IMR-90 (cell line): ENCODE measurements around the gene KIF20B. TPM values are rescaled to one million over a fixed set of nuclear protein-coding genes. Genes with fewer than 3 reads are reported as not detected.

Source experiments
- ATAC-seq: fragments of 200-7000 bp; cut with Tn5 transposase; 2 replicates; pipeline ENCODE4 v1.9.1; 2020; ENCODE audit warnings: low read depth, mild to moderate bottlenecking, moderate library complexity
- BruUV-seq: library from RNA; stranded (reverse); fragments of 400-500 nt; replicated peaks from 2 replicates; lab custom pipeline; 2021; lab: Mats Ljungman, UMichigan
- CTCF ChIA-PET: fragments of 300-600 bp; formaldehyde crosslinking; extraction: SDS; loops from one replicate; lab custom pipeline; 2021; ENCODE audit warnings: antibody characterized with exemption; lab: Yijun Ruan, JAX
- POLR2A ChIA-PET: fragments of 300-600 bp; sonication (Branson Sonifier 250); formaldehyde crosslinking; loops from one replicate; lab custom pipeline; 2022; ENCODE audit warnings: antibody characterized with exemption; ENCODE audit not compliant: unreplicated experiment; lab: Charles Lee
- DNase-seq: peaks from one replicate; pipeline ENCODE4 v3.0.0; 2013
- H2AFZ ChIP-seq: replicated peaks from 2 replicates; pipeline ENCODE3; 2013; ENCODE audit warnings: low read length, mild to moderate bottlenecking; ENCODE audit not compliant: poor library complexity
- H2AK5ac ChIP-seq: 2 replicates; pipeline ENCODE4 v1.6.1; 2013; ENCODE audit warnings: low read depth, low read length, inconsistent platforms
- H2AK9ac ChIP-seq: replicated peaks from 2 replicates; pipeline ENCODE3; 2013; ENCODE audit warnings: mild to moderate bottlenecking, low read depth, low read length, moderate library complexity; ENCODE audit not compliant: poor library complexity
- H2BK120ac ChIP-seq: 2 replicates; pipeline ENCODE4 v1.6.1; 2013; ENCODE audit warnings: low read depth, low read length, inconsistent platforms
- H2BK15ac ChIP-seq: 3 replicates; pipeline ENCODE4 v1.6.1; 2013; ENCODE audit warnings: low read depth, low read length, inconsistent platforms
- H2BK20ac ChIP-seq: 2 replicates; pipeline ENCODE4 v1.6.1; 2013; ENCODE audit warnings: low read depth, mild to moderate bottlenecking, inconsistent platforms, low read length, moderate library complexity
- H2BK5ac ChIP-seq: 2 replicates; pipeline ENCODE4 v1.6.1; 2013; ENCODE audit warnings: mild to moderate bottlenecking, low read depth, low read length, inconsistent platforms; ENCODE audit not compliant: poor library complexity, severe bottlenecking
- H3K14ac ChIP-seq: replicated peaks from 2 replicates; pipeline ENCODE4 v1.6.1; 2013; ENCODE audit warnings: low read depth, low read length, inconsistent platforms
- H3K18ac ChIP-seq: 2 replicates; pipeline ENCODE4 v1.6.1; 2013; ENCODE audit warnings: low read depth, low read length, control low read depth
- H3K23ac ChIP-seq: 2 replicates; pipeline ENCODE4 v1.6.1; 2013; ENCODE audit warnings: low read depth, low read length, inconsistent platforms
- H3K27ac ChIP-seq: 2 replicates; pipeline ENCODE4 v1.5.1; 2013; ENCODE audit warnings: mild to moderate bottlenecking, control low read depth, low read length; ENCODE audit not compliant: insufficient read depth
- H3K27me3 ChIP-seq: 2 replicates; pipeline ENCODE4 v1.6.1; 2013; ENCODE audit warnings: low read length; ENCODE audit not compliant: control insufficient read depth, insufficient read depth
- H3K36me3 ChIP-seq: 2 replicates; pipeline ENCODE4 v1.6.1; 2013; ENCODE audit warnings: low read length, mixed read lengths; ENCODE audit not compliant: control insufficient read depth, insufficient read depth
- H3K4ac ChIP-seq: 2 replicates; pipeline ENCODE4 v1.6.1; 2013; ENCODE audit warnings: low read depth, low read length, inconsistent platforms
- H3K4me1 ChIP-seq: 2 replicates; pipeline ENCODE4 v1.6.1; 2013; ENCODE audit warnings: low read length, mixed read lengths; ENCODE audit not compliant: control insufficient read depth, insufficient read depth
- H3K4me2 ChIP-seq: 2 replicates; pipeline ENCODE4 v1.6.1; 2013; ENCODE audit warnings: low read depth, mild to moderate bottlenecking, control low read depth, low read length, moderate library complexity
- H3K4me3 ChIP-seq: 2 replicates; pipeline ENCODE4 v1.5.1; 2013; ENCODE audit warnings: low read depth, mild to moderate bottlenecking, control low read depth, low read length, moderate library complexity; ENCODE audit not compliant: insufficient read depth
- H3K56ac ChIP-seq: 2 replicates; pipeline ENCODE4 v1.6.1; 2013; ENCODE audit warnings: low read length, inconsistent platforms; ENCODE audit not compliant: insufficient read depth; ENCODE audit errors: extremely low read depth
- H3K79me1 ChIP-seq, 2 experiments: 2 replicates each; pipeline ENCODE4 v1.6.1; 2013; ENCODE audit warnings: low read length in 2 of 2, inconsistent platforms in 1 of 2, low read depth in 1 of 2
- H3K9ac ChIP-seq: 2 replicates; pipeline ENCODE4 v1.6.1; 2013; ENCODE audit warnings: low read depth, low read length, control low read depth
- H3K9me1 ChIP-seq: 2 replicates; pipeline ENCODE4 v1.6.1; 2013; ENCODE audit warnings: low read length, inconsistent platforms; ENCODE audit not compliant: insufficient read depth
- H3K9me3 ChIP-seq: 2 replicates; pipeline ENCODE4 v1.6.1; 2013; ENCODE audit warnings: low read length; ENCODE audit not compliant: control insufficient read depth, insufficient read depth
- H4K20me1 ChIP-seq: 2 replicates; pipeline ENCODE4 v1.6.1; 2013; ENCODE audit warnings: low read length, inconsistent platforms; ENCODE audit not compliant: insufficient read depth
- H4K5ac ChIP-seq: 2 replicates; pipeline ENCODE4 v1.6.1; 2013; ENCODE audit warnings: mild to moderate bottlenecking, low read depth, low read length, control low read depth
- H4K8ac ChIP-seq, 2 experiments: 2 replicates each; pipeline ENCODE4 v1.6.1; 2013; ENCODE audit warnings: low read depth in 2 of 2, low read length in 2 of 2, control low read depth in 1 of 2, inconsistent platforms in 1 of 2
- H4K91ac ChIP-seq: 2 replicates; pipeline ENCODE4 v1.6.1; 2013; ENCODE audit warnings: low read depth, low read length, inconsistent platforms; ENCODE audit not compliant: insufficient read depth
- CHD1 ChIP-seq: IDR thresholded peaks from 2 replicates; pipeline ENCODE4 v1.6.1; 2012; ENCODE audit warnings: low read depth, low read length, improper control_type of control experiment
- MAFK ChIP-seq: IDR thresholded peaks from 2 replicates; pipeline ENCODE4 v1.6.1; 2012; ENCODE audit warnings: low read depth, low read length, improper control_type of control experiment
- USF2 ChIP-seq: fragments of 150-350 bp; IDR thresholded peaks from 2 replicates; pipeline ENCODE4 v1.6.1; 2017; ENCODE audit warnings: mild to moderate bottlenecking, antibody characterized with exemption, low read length, low read depth
- WGBS, 2 experiments: methylation state at CpG; one replicate each; pipeline versions ENCODE4 v1.1.5 to v1.1.7; 2013; ENCODE audit warnings: missing lambda C conversion rate in 2 of 2; ENCODE audit not compliant: insufficient read length in 1 of 2; ENCODE audit errors: extremely low coverage in 2 of 2; 5-methylcytosine and 5-hydroxymethylcytosine counted together
- dilution Hi-C: fragments of 300-500 bp; cut with HindIII; formaldehyde crosslinking; loops from one replicate; pipeline ENCODE4 v1.14.3; 2018; ENCODE audit warnings: low sequenced_read_pairs; ENCODE audit not compliant: unreplicated experiment
- in situ Hi-C: fragments of 300-500 bp; cut with MboI; formaldehyde crosslinking; loops from 3 replicates; pipeline ENCODE4 v1.14.3; 2019; ENCODE audit warnings: low sequenced_read_pairs, inconsistent platforms, mixed read lengths
- intact Hi-C: fragments of 100-400 bp; cut with micrococcal nuclease; formaldehyde crosslinking; loops from 2 replicates; pipeline ENCODE4 v1.10.0; 2022
- polyA plus RNA-seq, 3 experiments: library from polyadenylated mRNA; depleted of rRNA; stranded (reverse); fragments of >200 nt; gene quantifications; 2 replicates each; pipeline ENCODE4 v1.2.3, GENCODE V29; 2012; ENCODE audit warnings: low replicate concordance in 1 of 3
- total RNA-seq: library from RNA; depleted of rRNA; stranded (reverse); fragments of >200 nt; gene quantifications from 2 replicates; pipeline ENCODE4 v1.2.3, GENCODE V29; 2012

KIF20B gene
- total and polyA plus RNA-seq, 2 of the 4 experiments (the other 2 are of a cell fraction), result 3.1 to 23.5 TPM

GRCh38 chr10:89685936-89686335 lies 15.5 kb upstream of the KIF20B start:
- Histone ChIP-seq H3K27ac (no peak overlapping the region), H3K4me2 (no peak overlapping the region), H3K23ac (no peak overlapping the region), H2BK120ac (no peak overlapping the region), H2AFZ (no peak overlapping the region), H3K18ac (no peak overlapping the region), H3K4me3 (no peak overlapping the region), H3K4ac (no peak overlapping the region), H4K8ac (no peak overlapping the region), H3K36me3 (no peaks in the 10 kb centered on the region), H3K9me1 (no peaks in the 10 kb centered on the region; the same call in 1 of the 2 replicates), H4K5ac (no peak overlapping the region), H4K91ac (no peak overlapping the region), H3K14ac (no peak overlapping the region), H3K56ac (no peak overlapping the region), H2BK20ac (no peak overlapping the region), H2BK5ac (no peak overlapping the region), H2BK15ac (no peak overlapping the region), H2AK5ac (no peak overlapping the region), H3K9me3 (no peaks in the 10 kb centered on the region), H3K79me1 (no peaks in the 10 kb centered on the region), H3K9ac (no peak overlapping the region), H2AK9ac (no peak overlapping the region), H3K4me1 (no peaks in the 10 kb centered on the region), H4K20me1 (no peaks in the 10 kb centered on the region), H3K27me3 (no peaks in the 10 kb centered on the region)
- DNase-seq, result no peak
- WGBS, 2 experiments, result no CpG with 5 or more reads among the region's 4 CpGs
- ATAC-seq, result no peak
- intact Hi-C loops (no loop called here), in situ Hi-C loops (no loop called here), dilution Hi-C loops (no loop called here)
- CTCF ChIA-PET, result interaction anchor here (0.9 kb wide), 1 partner anchor 316 kb away, joined by 3 read pairs; no protein-coding TSS in a partner anchor
- POLR2A ChIA-PET, result no interaction called here
- TF ChIP-seq MAFK (no peak), CHD1 (no peak), USF2 (no peak)
- BruUV-seq, result no TSS peak
